Stimulated activated CD4-positive, alpha-beta T cell treated with anti-CD3 and anti-CD28 coated beads, Interleukin-15, amount 100 ng/mL, for 48 hours (primary cell): ENCODE measurements around the gene MAMSTR.

Experiments used
- DNase-seq, 2 donors: peaks; one replicate each; pipeline ENCODE4 v3.0.0-alpha.2; 2020; ENCODE audit warnings: low read depth in 2 of 2

The MAMSTR gene

GRCh38 chr19:48663667-48664066 is 55.9 kb downstream of the MAMSTR start:
- DNase-seq: no peak
